ENCODE data around the gene PTGER1.

Gene PTGER1

DNA sequence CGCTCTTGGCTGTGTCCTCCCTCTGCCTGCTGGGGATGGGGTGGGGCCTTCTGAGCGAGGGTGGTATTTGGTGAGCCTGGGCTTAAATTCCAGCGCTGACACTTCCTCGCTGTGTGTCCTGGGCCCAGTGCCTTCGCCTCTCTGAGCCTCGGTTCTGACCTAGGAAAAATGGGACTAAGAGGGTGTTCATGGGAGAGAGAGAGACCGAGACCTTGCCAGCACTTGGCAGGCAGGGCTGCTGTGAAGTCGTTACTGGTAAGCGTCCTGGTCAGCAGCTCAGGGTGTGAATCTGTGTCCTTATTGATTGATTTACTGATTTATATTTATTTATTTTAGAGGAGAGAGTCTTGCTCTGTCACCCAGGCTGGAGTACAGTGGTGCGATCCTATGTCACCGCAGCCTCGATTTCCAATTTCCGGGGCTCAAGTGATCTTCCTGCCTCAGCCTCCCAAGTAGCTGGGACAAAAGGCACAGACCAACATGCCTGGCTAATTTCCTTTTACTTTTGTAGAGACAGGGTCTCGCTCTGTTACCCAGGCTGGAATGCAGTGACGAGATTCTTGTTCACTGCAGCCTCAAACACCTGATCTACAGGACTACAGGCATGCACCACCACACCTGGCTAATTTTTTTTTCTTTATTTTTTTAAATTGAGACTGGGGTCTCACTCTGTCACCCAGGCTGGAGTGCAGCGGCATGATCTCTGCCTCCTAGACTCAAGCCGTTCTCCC is 39.7 kb downstream of the PTGER1 start:
- H3K27ac ChIP-seq = peak overlapping the region; percentile 79; the same call in 1 of the 2 replicates
- TF ChIP-seq ZFX (IDR thresholded peaks at IDR 0.05; ENCODE audit: borderline replicate concordance) = no peak
- TF ChIP-seq, protein P1, sequence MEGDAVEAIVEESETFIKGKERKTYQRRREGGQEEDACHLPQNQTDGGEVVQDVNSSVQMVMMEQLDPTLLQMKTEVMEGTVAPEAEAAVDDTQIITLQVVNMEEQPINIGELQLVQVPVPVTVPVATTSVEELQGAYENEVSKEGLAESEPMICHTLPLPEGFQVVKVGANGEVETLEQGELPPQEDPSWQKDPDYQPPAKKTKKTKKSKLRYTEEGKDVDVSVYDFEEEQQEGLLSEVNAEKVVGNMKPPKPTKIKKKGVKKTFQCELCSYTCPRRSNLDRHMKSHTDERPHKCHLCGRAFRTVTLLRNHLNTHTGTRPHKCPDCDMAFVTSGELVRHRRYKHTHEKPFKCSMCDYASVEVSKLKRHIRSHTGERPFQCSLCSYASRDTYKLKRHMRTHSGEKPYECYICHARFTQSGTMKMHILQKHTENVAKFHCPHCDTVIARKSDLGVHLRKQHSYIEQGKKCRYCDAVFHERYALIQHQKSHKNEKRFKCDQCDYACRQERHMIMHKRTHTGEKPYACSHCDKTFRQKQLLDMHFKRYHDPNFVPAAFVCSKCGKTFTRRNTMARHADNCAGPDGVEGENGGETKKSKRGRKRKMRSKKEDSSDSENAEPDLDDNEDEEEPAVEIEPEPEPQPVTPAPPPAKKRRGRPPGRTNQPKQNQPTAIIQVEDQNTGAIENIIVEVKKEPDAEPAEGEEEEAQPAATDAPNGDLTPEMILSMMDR (IDR thresholded peaks at IDR 0.05) = no peak

DNA sequence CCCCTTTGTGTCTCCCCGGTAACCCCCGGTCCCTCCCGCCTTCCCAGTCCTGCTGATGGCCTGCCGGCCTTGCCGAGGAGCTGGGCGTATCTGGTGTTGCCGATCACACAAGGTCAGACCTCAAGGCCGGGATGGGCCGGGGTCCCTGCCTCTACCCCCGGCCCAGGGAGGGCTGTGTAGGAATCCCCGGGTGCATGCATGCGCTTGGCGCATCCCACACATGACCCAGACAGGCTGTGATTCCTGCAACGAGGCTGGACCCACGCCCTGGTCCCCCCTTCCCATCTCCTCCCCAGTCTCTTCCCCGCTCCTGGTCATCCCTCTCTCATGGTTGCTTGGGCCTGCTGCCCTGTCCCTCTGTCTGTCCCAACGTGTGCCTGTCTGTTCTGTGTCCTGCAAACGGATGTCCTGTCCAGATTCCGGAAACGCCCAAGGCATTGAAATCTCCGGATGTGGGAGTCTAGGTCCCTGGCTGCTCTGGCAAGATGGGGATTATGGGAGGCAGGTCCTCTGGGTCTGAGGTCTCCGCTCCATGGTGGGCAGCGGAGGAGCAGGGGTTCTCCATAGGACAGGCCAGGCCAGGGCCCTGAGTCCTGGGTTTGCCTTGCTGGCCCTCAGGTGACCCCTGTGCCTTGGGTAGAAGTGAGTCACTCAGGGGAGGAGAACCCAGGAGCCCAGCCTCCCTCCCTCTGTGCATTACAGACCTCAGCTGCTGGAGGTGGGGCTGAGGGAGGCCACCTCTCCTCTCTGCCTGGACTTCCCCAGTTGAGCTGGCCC is 40.4 kb downstream of the PTGER1 start:
- peak overlapping the region; percentile 79 for H3K27ac ChIP-seq
- TF ChIP-seq, protein P1 (IDR thresholded peaks at IDR 0.05) = no peak
- no peak for TF ChIP-seq ZFX (IDR thresholded peaks at IDR 0.05; ENCODE audit: borderline replicate concordance)

DNA sequence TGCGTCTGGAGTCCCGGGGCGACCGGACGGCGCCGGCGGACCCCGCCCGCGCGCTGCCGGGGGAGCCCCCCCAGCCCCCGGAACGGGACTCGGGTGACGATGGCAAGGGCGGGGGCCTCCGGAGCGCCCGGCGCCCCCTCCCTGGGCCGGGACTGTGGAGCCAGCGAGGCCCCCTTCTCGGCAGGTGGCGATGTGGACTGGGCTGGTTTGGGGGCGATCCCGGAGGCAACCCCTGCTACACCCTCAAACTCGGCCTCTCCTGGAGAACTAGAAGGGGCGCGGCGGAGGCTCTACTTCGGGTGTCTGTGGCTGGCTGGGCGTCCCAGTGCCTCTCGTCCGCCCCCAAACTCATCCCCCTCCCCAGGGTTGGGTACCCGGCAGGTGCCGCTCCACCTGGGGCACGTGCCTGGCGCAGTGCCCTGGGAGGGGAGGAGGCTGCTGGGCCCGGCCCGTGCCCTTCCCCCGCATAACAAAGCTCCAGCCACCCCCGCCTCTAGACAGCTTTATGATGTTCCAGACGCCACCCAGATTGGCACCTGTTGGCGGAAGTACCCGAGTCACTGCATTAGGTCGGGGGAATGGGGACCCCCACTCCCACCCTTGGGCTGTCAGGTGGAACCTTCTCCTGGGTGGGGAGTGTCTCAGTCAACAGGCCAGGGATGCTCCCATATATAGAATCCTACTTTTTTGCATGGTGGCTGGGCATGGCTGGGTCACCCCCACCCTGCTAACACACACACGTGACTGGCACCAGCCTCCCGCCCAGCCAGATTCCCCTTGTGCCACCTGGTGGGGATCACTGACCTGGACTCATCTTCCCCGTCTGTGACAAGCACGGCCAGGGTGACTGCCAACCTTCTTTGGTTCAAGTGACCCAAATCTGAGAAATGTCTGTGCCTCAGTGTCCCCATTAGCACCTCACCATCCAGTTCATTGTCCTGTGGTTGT is 41.3 kb downstream of the PTGER1 start:
- peak overlapping the region; percentile 79 for H3K27ac ChIP-seq

DNA sequence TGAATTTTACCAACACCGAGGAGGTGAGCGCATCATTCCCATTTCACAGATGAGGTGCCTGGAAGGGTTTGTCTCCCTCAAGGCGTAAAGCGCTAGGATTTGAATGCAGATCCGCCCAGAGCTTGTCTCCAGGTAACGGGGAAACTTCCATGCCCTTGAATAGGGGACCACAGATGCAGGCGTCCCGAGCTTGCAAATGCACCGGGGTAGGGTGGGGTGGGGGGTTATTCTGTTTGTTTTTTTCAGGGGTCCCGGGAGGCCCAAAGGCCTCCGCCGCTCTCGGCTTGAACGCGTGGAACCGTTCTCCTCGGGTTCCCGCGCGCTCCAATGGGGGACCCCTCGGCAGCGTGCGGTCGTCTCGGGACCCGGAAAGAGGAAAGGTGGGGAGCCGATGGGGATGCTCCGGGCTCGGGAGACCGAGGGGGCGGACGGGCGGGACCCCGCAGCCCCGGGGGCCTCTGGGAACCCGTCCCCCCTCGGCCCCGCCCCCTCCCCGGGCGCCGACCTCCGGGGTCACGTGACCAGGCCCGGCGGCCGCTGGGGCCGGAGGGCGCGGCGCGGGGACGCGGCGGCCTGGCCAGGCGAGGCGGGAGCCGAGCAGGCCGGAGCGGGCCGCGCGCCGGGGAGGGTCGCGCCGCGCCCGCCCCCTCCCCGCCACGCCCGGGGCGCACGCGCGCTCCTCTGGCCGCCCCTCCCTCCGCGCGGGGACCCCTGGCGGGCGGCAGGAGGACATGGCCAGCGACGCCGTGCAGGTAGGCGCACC is 42.2 kb downstream of the PTGER1 start, which contains the start of gene PKN1:
Gene PKN1 (plus strand): TSS at position 516 of the 763 bp plus-strand sequence. CDS start 216 bp downstream, at position 732.
- TF ChIP-seq, protein P1 (IDR thresholded peaks at IDR 0.05) = peak; percentile 26
- no peak for TF ChIP-seq ZFX (IDR thresholded peaks at IDR 0.05; ENCODE audit: borderline replicate concordance)
- peak within 1 kb of the TSS; percentile 79 for H3K27ac ChIP-seq

More for the DNA sequence above, 41.3 kb downstream of the PTGER1 start:
- TF ChIP-seq, protein P1 (IDR thresholded peaks at IDR 0.05) = no peak; the same call in 1 of the 2 replicates
- no peak for TF ChIP-seq ZFX (IDR thresholded peaks at IDR 0.05; ENCODE audit: borderline replicate concordance)

DNA sequence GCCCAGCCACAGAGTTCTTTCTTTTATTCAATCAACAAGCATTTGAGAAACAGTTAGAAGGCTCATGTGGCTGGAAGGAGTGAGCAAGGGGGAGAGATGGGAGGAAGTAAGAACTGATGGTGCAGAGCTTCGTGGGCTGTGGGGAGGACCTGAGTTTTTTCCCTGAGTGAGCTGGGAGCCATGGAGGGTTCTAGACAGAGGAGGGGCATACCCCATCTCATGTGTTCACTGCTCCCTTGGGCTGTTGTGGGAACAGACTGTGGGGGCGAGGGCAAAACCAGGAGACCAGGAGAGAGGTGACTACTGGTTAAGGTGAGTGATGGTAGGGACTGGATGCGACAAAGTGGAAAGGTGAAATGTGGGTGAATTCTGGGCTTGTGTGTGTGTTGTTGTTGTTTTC is 44.4 kb downstream of the PTGER1 start:
- TF ChIP-seq ZFX (IDR thresholded peaks at IDR 0.05; ENCODE audit: borderline replicate concordance) = no peak

DNA sequence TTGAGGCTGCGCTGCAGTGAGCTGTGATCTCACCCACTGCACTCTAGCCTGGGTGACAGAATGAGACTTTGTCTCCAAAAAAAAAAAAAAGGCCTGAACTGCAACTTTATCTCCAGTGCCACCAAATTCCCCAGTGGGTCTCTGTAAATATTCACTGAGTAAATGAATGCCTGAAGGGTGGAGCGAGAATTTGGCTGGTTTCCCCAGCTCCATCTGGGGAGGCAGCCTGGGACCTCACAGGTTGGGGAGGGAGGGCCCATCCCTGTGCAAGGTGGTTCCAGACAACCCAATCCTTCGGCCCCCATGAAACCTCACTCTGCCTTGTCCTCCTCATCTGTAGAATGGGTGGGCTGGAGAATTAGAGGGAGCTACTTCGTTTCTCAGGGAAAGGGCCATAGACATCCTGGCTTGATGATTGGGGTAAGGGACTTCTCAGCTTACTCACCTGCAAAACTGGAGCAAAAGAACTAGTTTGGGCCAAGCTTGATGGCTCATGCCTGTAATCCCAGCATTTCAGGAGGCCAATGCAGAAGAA is 46.2 kb downstream of the PTGER1 start:
- H3K27ac ChIP-seq = no peak overlapping the region
- no peak for TF ChIP-seq ZFX (IDR thresholded peaks at IDR 0.05; ENCODE audit: borderline replicate concordance)
- TF ChIP-seq, protein P1 (IDR thresholded peaks at IDR 0.05) = no peak

More for the DNA sequence above, 44.4 kb downstream of the PTGER1 start:
- H3K27ac ChIP-seq = no peak overlapping the region
